MM.1S (cell line): ENCODE results near the gene NANOGP8.
"Not testable (repeated sequence)": the region's sequence is repeated elsewhere in the genome, so short reads cannot be mapped to it uniquely, and the experiment has no call there.

ENCODE experiments used
- DNase-seq: peaks from one replicate; pipeline ENCODE4 v3.0.0-alpha.2; 2015
- H2AFZ ChIP-seq: fragments of 300-600 bp; sonication (generic); 2 replicates; pipeline ENCODE4 v1.6.0; 2016; ENCODE audit warnings: antibody characterized with exemption, low read length
- H3F3A ChIP-seq: fragments of 300-600 bp; sonication (generic); 2 replicates; pipeline ENCODE4 v1.6.1; 2016; ENCODE audit warnings: mild to moderate bottlenecking, antibody characterized with exemption, low read length, moderate library complexity, mixed read lengths; ENCODE audit not compliant: insufficient read depth
- H3K27ac ChIP-seq: fragments of 300-600 bp; sonication (generic); 2 replicates; pipeline ENCODE4 v1.5.1; 2016; ENCODE audit warnings: mild to moderate bottlenecking, low read length
- H3K27me3 ChIP-seq: fragments of 300-600 bp; sonication (generic); replicated peaks from 2 replicates; pipeline ENCODE4 v1.6.0; 2016; ENCODE audit warnings: low read length; ENCODE audit not compliant: insufficient read depth
- H3K36me3 ChIP-seq: fragments of 300-600 bp; sonication (generic); replicated peaks from 2 replicates; pipeline ENCODE4 v1.6.1; 2016; ENCODE audit warnings: mild to moderate bottlenecking, low read length, mixed read lengths; ENCODE audit not compliant: insufficient read depth
- H3K4me1 ChIP-seq: fragments of 300-600 bp; sonication (generic); 2 replicates; pipeline ENCODE4 v1.6.1; 2016; ENCODE audit warnings: low read length, mixed read lengths
- H3K4me2 ChIP-seq: fragments of 300-600 bp; sonication (generic); 2 replicates; pipeline ENCODE4 v1.6.0; 2016; ENCODE audit warnings: low read depth, low read length
- H3K4me3 ChIP-seq: fragments of 300-600 bp; sonication (generic); 2 replicates; pipeline ENCODE4 v1.5.1; 2016; ENCODE audit warnings: low read length, mixed read lengths
- H3K79me2 ChIP-seq: fragments of 300-600 bp; sonication (generic); 2 replicates; pipeline ENCODE4 v1.6.1; 2016; ENCODE audit warnings: mixed run types, low read length, mixed read lengths
- H3K9ac ChIP-seq: fragments of 300-600 bp; sonication (generic); 2 replicates; pipeline ENCODE4 v1.6.1; 2016; ENCODE audit warnings: low read length, mixed read lengths
- H3K9me2 ChIP-seq: fragments of 300-600 bp; sonication (generic); replicated peaks from 2 replicates; pipeline ENCODE4 v1.6.1; 2016; ENCODE audit warnings: mild to moderate bottlenecking, low read length, mixed read lengths; ENCODE audit not compliant: insufficient read depth
- H3K9me3 ChIP-seq: fragments of 300-600 bp; sonication (generic); replicated peaks from 2 replicates; pipeline ENCODE4 v1.6.1; 2016; ENCODE audit warnings: mild to moderate bottlenecking, low read length, mixed read lengths; ENCODE audit not compliant: insufficient read depth
- H4K20me1 ChIP-seq: fragments of 300-600 bp; sonication (generic); 2 replicates; pipeline ENCODE4 v1.6.1; 2016; ENCODE audit warnings: mild to moderate bottlenecking, low read length, moderate library complexity, mixed read lengths; ENCODE audit not compliant: insufficient read depth
- CTCF ChIP-seq: fragments of 300-600 bp; sonication (generic); IDR thresholded peaks from 2 replicates; pipeline ENCODE4 v1.5.1; 2016; ENCODE audit warnings: antibody characterized with exemption, low read length, mixed read lengths
- EZH2 ChIP-seq: fragments of 300-600 bp; sonication (generic); optimal IDR thresholded peaks from 2 replicates; pipeline ENCODE3; 2017; ENCODE audit warnings: low read depth, mild to moderate bottlenecking, antibody characterized with exemption, low read length, mixed read lengths
- EZH2phosphoT487 ChIP-seq: fragments of 300-600 bp; sonication (generic); IDR thresholded peaks from 2 replicates; pipeline ENCODE4 v1.6.1; 2018; ENCODE audit warnings: antibody characterized with exemption, low read length

The NANOGP8 gene

GRCh38 chr15:35088329-35088728 is 3.2 kb upstream of the NANOGP8 start:
- Histone ChIP-seq H3K4me2 (no peak overlapping the region), H4K20me1 (no peaks in the 10 kb centered on the region), H3K9me2 (no peaks in the 10 kb centered on the region), H3K4me3 (no peak overlapping the region), H3K79me2 (no peaks in the 10 kb centered on the region), H3K9me3 (no peaks in the 10 kb centered on the region), H3K4me1 (no peaks in the 10 kb centered on the region), H3K9ac (no peak overlapping the region), H3K27me3 (no peaks in the 10 kb centered on the region), H3K27ac (no peak overlapping the region), H3F3A (no peaks in the 10 kb centered on the region), H3K36me3 (no peaks in the 10 kb centered on the region), H2AFZ (no peak overlapping the region)
- no peak for DNase-seq
- TF ChIP-seq CTCF (no peak), EZH2 (no peak), EZH2phosphoT487 (no peak)

GRCh38 chr15:35087759-35088158 is 2.7 kb upstream of the NANOGP8 start:
- Histone ChIP-seq H3K4me3 (no peak overlapping the region), H3K9me3 (no peaks in the 10 kb centered on the region), H3K27ac (no peak overlapping the region), H3K4me2 (no peak overlapping the region), H3K27me3 (no peaks in the 10 kb centered on the region), H3F3A (no peaks in the 10 kb centered on the region), H3K9ac (no peak overlapping the region), H2AFZ (no peak overlapping the region), H3K4me1 (no peaks in the 10 kb centered on the region), H3K36me3 (no peaks in the 10 kb centered on the region), H3K9me2 (no peaks in the 10 kb centered on the region), H3K79me2 (no peaks in the 10 kb centered on the region), H4K20me1 (no peaks in the 10 kb centered on the region)
- DNase-seq: no peak
- no peak for TF ChIP-seq CTCF
- no peak for TF ChIP-seq EZH2
- TF ChIP-seq EZH2phosphoT487: no peak

- not testable (repeated sequence) for H3K4me3 ChIP-seq, DNase-seq, H3K9me3 ChIP-seq, H3K27me3 ChIP-seq, H3K9ac ChIP-seq, H3K36me3 ChIP-seq, H3K79me2 ChIP-seq, H3K4me1 ChIP-seq, H3K4me2 ChIP-seq, H3K9me2 ChIP-seq, H4K20me1 ChIP-seq, H3K27ac ChIP-seq, H3F3A ChIP-seq, H2AFZ ChIP-seq
Observed at GRCh38 chr15:35082371-35083348, 2.4 kb downstream of the NANOGP8 start.

- H4K20me1 ChIP-seq, DNase-seq, H3K4me3 ChIP-seq: not testable (repeated sequence)
Observed at GRCh38 chr15:35081626-35082365, 3.3 kb downstream of the NANOGP8 start.

More at GRCh38 chr15:35081626-35082365, 3.3 kb downstream of the NANOGP8 start:
- not testable (repeated sequence) for H2AFZ ChIP-seq, H3K4me1 ChIP-seq, H3K27ac ChIP-seq, H3K9me2 ChIP-seq, H3K36me3 ChIP-seq, H3F3A ChIP-seq, H3K27me3 ChIP-seq, H3K9me3 ChIP-seq, H3K79me2 ChIP-seq, H3K9ac ChIP-seq, H3K4me2 ChIP-seq
